ENCODE data around the gene CD2.

The CD2 gene

GRCh38 chr1:116775116-116775752 is 21.0 kb downstream of the CD2 start:
- H3K9me3 ChIP-seq (ENCODE audit: insufficient read depth, low read length) = no peaks in the 10 kb centered on the region
- H3K79me2 ChIP-seq (ENCODE audit: low read length) = no peaks in the 10 kb centered on the region
- H3K27ac ChIP-seq (ENCODE audit: low read length) = no peak overlapping the region
- no peaks in the 10 kb centered on the region for H3K27me3 ChIP-seq (ENCODE audit: low read depth, low read length)
- TF ChIP-seq EZH2phosphoT487 (IDR thresholded peaks at IDR 0.05; ENCODE audit: low read depth) (no peak), CTCF (IDR thresholded peaks at IDR 0.05; ENCODE audit: low read depth, low read length) (no peak)
- no peak overlapping the region for H3K4me3 ChIP-seq (ENCODE audit: low read length)
- H3K4me2 ChIP-seq (ENCODE audit: low read length) = no peak overlapping the region
- no peaks in the 10 kb centered on the region for H3K36me3 ChIP-seq (replicated peaks; ENCODE audit: low read depth, low read length)
- H3K9ac ChIP-seq (ENCODE audit: low read length) = no peak overlapping the region
- H3K4me1 ChIP-seq (ENCODE audit: low read length) = peaks cover 10% of the 10 kb centered on the region
- H4K20me1 ChIP-seq (ENCODE audit: insufficient read depth, low read length) = no peaks in the 10 kb centered on the region
- no peak overlapping the region for H2AFZ ChIP-seq (ENCODE audit: low read depth, low read length)

DNA sequence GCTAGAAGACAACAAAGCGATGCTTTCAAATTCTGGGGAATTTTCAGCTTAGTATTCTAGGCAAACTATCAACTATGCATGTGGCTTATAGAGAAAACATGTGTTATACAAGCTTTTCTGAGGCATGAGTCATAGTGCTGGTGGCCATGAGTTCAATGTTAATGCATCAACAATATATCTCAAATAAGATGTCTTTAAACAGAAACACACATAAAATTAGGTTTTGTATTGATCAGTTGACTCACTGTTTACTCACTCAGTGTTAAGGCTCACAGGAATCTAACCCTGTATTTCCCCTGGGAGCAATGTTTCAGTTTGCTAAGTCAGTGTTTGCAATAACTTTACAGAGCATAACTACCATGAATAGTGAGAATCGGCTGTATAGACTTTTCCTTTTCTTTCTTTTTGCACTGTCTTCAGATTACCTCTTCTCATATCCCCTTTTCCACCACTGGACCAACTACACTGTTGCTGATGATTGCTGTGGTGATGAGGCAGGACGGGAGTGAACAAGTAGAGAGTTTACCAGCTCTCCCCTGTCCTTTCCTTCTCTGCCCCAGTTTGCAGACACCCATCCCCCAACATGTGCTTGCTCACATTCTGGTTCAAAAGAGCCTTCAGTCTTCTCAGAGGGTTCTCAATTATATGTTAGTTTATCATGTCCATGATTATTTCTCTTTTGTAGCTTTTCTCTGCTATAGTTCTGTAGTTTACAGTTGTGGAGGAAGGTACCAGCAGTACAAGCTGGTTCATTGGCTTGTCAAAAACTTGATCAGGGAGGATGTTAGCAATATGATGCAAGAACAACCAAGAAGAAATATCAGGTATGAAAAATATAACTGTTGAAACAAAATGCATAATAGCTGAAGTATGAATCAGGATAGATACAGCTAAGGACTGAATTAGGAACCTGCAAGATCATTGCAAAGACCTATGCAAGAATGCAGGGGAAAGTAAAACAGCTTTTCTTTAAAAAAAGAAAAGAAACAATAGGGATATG is 23.9 kb downstream of the CD2 start:
- H2AFZ ChIP-seq (ENCODE audit: low read depth, low read length) = peak overlapping the region; percentile 70; the same call in 1 of the 2 replicates
- H3K4me2 ChIP-seq (ENCODE audit: low read length) = peak overlapping the region; percentile 24

DNA sequence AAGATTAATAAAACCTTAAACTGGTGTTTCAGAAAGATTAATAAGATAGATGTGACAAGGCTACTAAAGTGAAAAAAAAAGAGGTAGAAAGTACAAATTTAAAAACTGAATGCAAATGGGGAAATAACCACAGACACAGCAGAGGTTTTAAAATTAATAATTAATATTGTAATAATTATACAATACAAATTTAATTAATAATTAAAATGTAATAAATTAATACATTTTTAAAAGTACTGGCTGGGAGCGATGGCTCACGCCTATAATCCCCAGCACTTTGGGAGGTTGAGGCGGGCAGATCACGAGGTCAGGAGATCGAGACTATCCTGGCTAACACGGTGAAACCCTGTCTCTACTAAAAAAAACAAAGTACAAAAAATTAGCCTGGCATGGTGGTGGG is 26.8 kb downstream of the CD2 start:
- Histone ChIP-seq H3K9me3 (ENCODE audit: insufficient read depth, low read length) (no peaks in the 10 kb centered on the region), H3K27ac (ENCODE audit: low read length) (no peak overlapping the region), H2AFZ (ENCODE audit: low read depth, low read length) (no peak overlapping the region), H3K4me1 (ENCODE audit: low read length) (peaks cover 14% of the 10 kb centered on the region), H3K79me2 (ENCODE audit: low read length) (no peaks in the 10 kb centered on the region), H3K9ac (ENCODE audit: low read length) (no peak overlapping the region), H3K4me3 (ENCODE audit: low read length) (no peak overlapping the region), H3K27me3 (ENCODE audit: low read depth, low read length) (no peaks in the 10 kb centered on the region), H3K36me3 (replicated peaks; ENCODE audit: low read depth, low read length) (no peaks in the 10 kb centered on the region), H3K4me2 (ENCODE audit: low read length) (no peak overlapping the region), H4K20me1 (ENCODE audit: insufficient read depth, low read length) (no peaks in the 10 kb centered on the region)
- no peak for TF ChIP-seq CTCF (IDR thresholded peaks at IDR 0.05; ENCODE audit: low read depth, low read length)
- no peak for TF ChIP-seq EZH2phosphoT487 (IDR thresholded peaks at IDR 0.05; ENCODE audit: low read depth)

More for the DNA sequence above, 23.9 kb downstream of the CD2 start:
- Histone ChIP-seq H3K4me1 (ENCODE audit: low read length) (peaks cover 14% of the 10 kb centered on the region), H3K36me3 (replicated peaks; ENCODE audit: low read depth, low read length) (no peaks in the 10 kb centered on the region), H3K27ac (ENCODE audit: low read length) (no peak overlapping the region), H3K9me3 (ENCODE audit: insufficient read depth, low read length) (no peaks in the 10 kb centered on the region), H3K79me2 (ENCODE audit: low read length) (no peaks in the 10 kb centered on the region), H3K4me3 (ENCODE audit: low read length) (no peak overlapping the region), H3K27me3 (ENCODE audit: low read depth, low read length) (no peaks in the 10 kb centered on the region), H4K20me1 (ENCODE audit: insufficient read depth, low read length) (no peaks in the 10 kb centered on the region), H3K9ac (ENCODE audit: low read length) (no peak overlapping the region)
- TF ChIP-seq CTCF (IDR thresholded peaks at IDR 0.05; ENCODE audit: low read depth, low read length) (no peak), EZH2phosphoT487 (IDR thresholded peaks at IDR 0.05; ENCODE audit: low read depth) (no peak)

GRCh38 chr1:116785006-116785405 is 30.8 kb downstream of the CD2 start:
- H3K9me3 ChIP-seq (ENCODE audit: insufficient read depth, low read length) = no peaks in the 10 kb centered on the region
- H3K4me3 ChIP-seq (ENCODE audit: low read length) = no peak overlapping the region
- H2AFZ ChIP-seq (ENCODE audit: low read depth, low read length) = no peak overlapping the region
- H3K27ac ChIP-seq (ENCODE audit: low read length) = no peak overlapping the region
- peaks cover 5% of the 10 kb centered on the region for H3K4me1 ChIP-seq (ENCODE audit: low read length)
- no peaks in the 10 kb centered on the region for H3K36me3 ChIP-seq (replicated peaks; ENCODE audit: low read depth, low read length)
- no peak overlapping the region for H3K4me2 ChIP-seq (ENCODE audit: low read length)
- no peaks in the 10 kb centered on the region for H4K20me1 ChIP-seq (ENCODE audit: insufficient read depth, low read length)
- TF ChIP-seq EZH2phosphoT487 (IDR thresholded peaks at IDR 0.05; ENCODE audit: low read depth) (no peak), CTCF (IDR thresholded peaks at IDR 0.05; ENCODE audit: low read depth, low read length) (no peak)
- no peak overlapping the region for H3K9ac ChIP-seq (ENCODE audit: low read length)
- H3K27me3 ChIP-seq (ENCODE audit: low read depth, low read length) = no peaks in the 10 kb centered on the region
- no peaks in the 10 kb centered on the region for H3K79me2 ChIP-seq (ENCODE audit: low read length)
